Chondrocyte (in vitro differentiated cells): ENCODE results near the gene RRAD. TPM values are rescaled to one million over a fixed set of nuclear protein-coding genes. Genes with fewer than 3 reads are reported as not detected.

ENCODE experiments used
- DNase-seq: peaks from one replicate; pipeline ENCODE4 v3.0.0; 2021; ENCODE audit warnings: mixed read lengths, low spot score
- H3K27ac Mint-ChIP-seq: one replicate; pipeline ENCODE4 v1.8.0; 2021; ENCODE audit warnings: mild to moderate bottlenecking, moderate library complexity, mixed read lengths; ENCODE audit not compliant: unreplicated experiment
- H3K27me3 Mint-ChIP-seq: 2 replicates; pipeline ENCODE4 v1.8.0; 2021; ENCODE audit warnings: low read depth, mixed read lengths
- H3K36me3 Mint-ChIP-seq: 2 replicates; pipeline ENCODE4 v1.8.0; 2021; ENCODE audit warnings: low read depth, mixed read lengths
- H3K4me1 Mint-ChIP-seq: 2 replicates; pipeline ENCODE4 v1.8.0; 2021; ENCODE audit warnings: low read depth, mild to moderate bottlenecking, mixed read lengths
- H3K4me3 Mint-ChIP-seq: one replicate; pipeline ENCODE4 v1.8.0; 2021; ENCODE audit warnings: mild to moderate bottlenecking, moderate library complexity, mixed read lengths; ENCODE audit not compliant: unreplicated experiment
- H3K9me3 Mint-ChIP-seq: 2 replicates; pipeline ENCODE4 v1.8.0; 2021; ENCODE audit warnings: low read depth, mixed read lengths
- CTCF ChIP-seq: fragments of 200-600 bp; sonication (generic); IDR thresholded peaks from 2 replicates; pipeline ENCODE4 v1.5.0; 2021; ENCODE audit warnings: antibody characterized with exemption, mild to moderate bottlenecking, moderate library complexity
- total RNA-seq: library from RNA; stranded (reverse); gene quantifications from 3 replicates; pipeline ENCODE4 v1.2.1, GENCODE V29; 2021

The RRAD gene
- total RNA-seq, 1 donor from 2014 or later: 6.5 TPM

GRCh38 chr16:66881014-66881417 is 44.3 kb downstream of the RRAD start:
- Mint-ChIP-seq H3K4me3 (peak overlapping the region; percentile 97), H3K27me3 (no peaks in the 10 kb centered on the region), H3K9me3 (no peaks in the 10 kb centered on the region), H3K4me1 (peaks cover 20% of the 10 kb centered on the region), H3K36me3 (peaks cover 11% of the 10 kb centered on the region), H3K27ac (no peak overlapping the region)
- no peak for TF ChIP-seq CTCF
- DNase-seq: no peak

DNA sequence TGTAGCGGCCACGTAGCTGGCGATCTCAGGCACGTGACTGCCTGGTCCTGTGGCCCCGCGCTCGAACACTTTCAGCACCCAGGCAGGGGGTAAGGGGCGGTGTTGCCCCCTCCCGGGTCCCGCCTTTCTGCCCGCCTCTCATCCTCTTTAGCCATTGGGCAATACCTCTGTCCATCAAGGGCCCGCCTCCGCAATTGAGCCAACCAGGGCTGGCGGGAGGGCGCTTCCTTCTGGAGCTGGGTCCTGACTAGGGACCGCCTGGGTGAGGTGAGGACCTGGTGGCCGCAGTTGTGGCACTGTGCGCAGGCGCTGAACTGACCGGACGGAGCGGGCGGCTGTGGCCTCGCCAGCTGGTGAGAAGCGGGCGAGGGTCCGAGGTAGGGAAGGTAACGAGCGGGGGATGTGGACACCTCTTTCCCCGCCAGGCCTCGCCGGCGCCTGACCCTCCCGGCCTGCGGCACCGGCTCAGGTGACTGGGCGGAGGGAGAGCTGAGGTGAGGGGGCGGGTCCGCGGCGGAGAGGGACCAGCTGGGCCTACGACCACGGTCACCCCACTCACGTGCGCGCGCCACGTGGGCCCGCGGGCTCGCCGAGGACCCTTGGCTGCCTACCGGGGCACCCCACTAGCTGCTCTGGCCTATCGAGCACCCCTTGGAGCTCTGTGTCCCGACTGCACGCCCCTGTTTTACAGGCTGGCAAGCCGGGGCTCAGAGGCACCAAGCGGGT is 44.9 kb downstream of the RRAD start, which contains the start of gene PDP2:
Gene PDP2, plus strand, starts transcription at position 228 of the 726 bp plus-strand sequence. CDS start 3,770 bp downstream, outside the sequence.
- peak within 1 kb of the TSS; percentile 97 for H3K4me3 Mint-ChIP-seq
- peaks cover 23% of the 10 kb centered on the region for H3K4me1 Mint-ChIP-seq
- DNase-seq: peak; percentile 97
- H3K36me3 Mint-ChIP-seq: peaks cover 6% of the 10 kb centered on the region
- no peaks in the 10 kb centered on the region for H3K27me3 Mint-ChIP-seq
- peak within 1 kb of the TSS; percentile 88 for H3K27ac Mint-ChIP-seq
- no peak for TF ChIP-seq CTCF
- no peaks in the 10 kb centered on the region for H3K9me3 Mint-ChIP-seq

GRCh38 chr16:66878067-66878466 is 47.3 kb downstream of the RRAD start:
- DNase-seq: no peak
- Mint-ChIP-seq H3K36me3 (no peaks in the 10 kb centered on the region), H3K27ac (peak overlapping the region; percentile 79), H3K4me3 (no peak overlapping the region), H3K4me1 (peaks cover 41% of the 10 kb centered on the region), H3K27me3 (no peaks in the 10 kb centered on the region), H3K9me3 (no peaks in the 10 kb centered on the region)
- TF ChIP-seq CTCF: no peak

GRCh38 chr16:66874079-66874775 is 51.1 kb downstream of the RRAD start:
- DNase-seq: no peak
- Mint-ChIP-seq H3K4me3 (no peak overlapping the region), H3K36me3 (no peaks in the 10 kb centered on the region), H3K27me3 (no peaks in the 10 kb centered on the region), H3K27ac (peak overlapping the region; percentile 88), H3K4me1 (peaks cover 38% of the 10 kb centered on the region), H3K9me3 (no peaks in the 10 kb centered on the region)
- TF ChIP-seq CTCF: peak; percentile 31

GRCh38 chr16:66873685-66874055 is 51.7 kb downstream of the RRAD start:
- DNase-seq: no peak
- Mint-ChIP-seq H3K36me3 (no peaks in the 10 kb centered on the region), H3K4me1 (peaks cover 37% of the 10 kb centered on the region), H3K27me3 (no peaks in the 10 kb centered on the region), H3K9me3 (no peaks in the 10 kb centered on the region), H3K4me3 (no peak overlapping the region), H3K27ac (peak overlapping the region; percentile 92)
- TF ChIP-seq CTCF: no peak
